Uterus (tissue), 4 donors: ENCODE measurements around the gene ENGASE. TPM values are rescaled to one million over a fixed set of nuclear protein-coding genes. Genes with fewer than 3 reads are reported as not detected.
A peak's percentile ranks its signal among the peaks of the same experiment; 100 is the strongest.
"Not testable (repeated sequence)": the region's sequence is repeated elsewhere in the genome, so short reads cannot be mapped to it uniquely, and the experiment has no call there.

Source experiments
- DNase-seq, 2 donors: peaks; one replicate each; pipeline ENCODE4 v3.0.0-alpha.2; 2019 to 2020
- H3K27ac ChIP-seq, 2 donors: fragments of 200-600 bp; sonication (generic); 1 replicate in 1 of 2; 2 replicates in 1 of 2; pipeline ENCODE4 v1.5.1; 2016 to 2018
- H3K27me3 ChIP-seq, 2 donors: fragments of 200-600 bp; sonication (generic); one replicate each; pipeline ENCODE4 v1.5.1; 2018 to 2019; ENCODE audit warnings: control low read depth in 1 of 2
- H3K36me3 ChIP-seq, 2 donors: fragments of 200-600 bp; sonication (generic); one replicate each; pipeline ENCODE4 v1.5.1; 2019; ENCODE audit warnings: control low read depth in 1 of 2
- H3K4me1 ChIP-seq, 2 donors: fragments of 200-600 bp; sonication (generic); one replicate each; pipeline ENCODE4 v1.5.1; 2018 to 2019; ENCODE audit warnings: control low read depth in 1 of 2
- H3K4me3 ChIP-seq, 2 donors: fragments of 200-600 bp; sonication (generic); 1 replicate in 1 of 2; 2 replicates in 1 of 2; pipeline ENCODE4 v1.5.1; 2018 to 2019; ENCODE audit warnings: mild to moderate bottlenecking in 1 of 2
- H3K9me3 ChIP-seq, 2 donors: fragments of 200-600 bp; sonication (generic); one replicate each; pipeline ENCODE4 v1.5.1; 2019; ENCODE audit warnings: control low read depth in 1 of 2
- CTCF ChIP-seq, 4 experiments: fragments of 200-600 bp in 2 of 4; fragments of 450-650 bp in 2 of 4; sonication (generic) in 2 of 4; IDR thresholded peaks; one replicate each; pipeline ENCODE4 v1.5.1; 2016 to 2019; ENCODE audit warnings: antibody characterized with exemption in 4 of 4, mild to moderate bottlenecking in 2 of 4, moderate library complexity in 1 of 4
- POLR2A ChIP-seq, 2 donors: fragments of 450-650 bp; IDR thresholded peaks; one replicate each; pipeline ENCODE4 v1.6.1; 2016; ENCODE audit warnings: antibody characterized with exemption in 2 of 2, mild to moderate bottlenecking in 1 of 2, moderate library complexity in 1 of 2
- intact Hi-C: fragments of 100-400 bp; cut with DNase I; formaldehyde crosslinking; loops from one replicate; pipeline ENCODE4 v1.15.1; 2023; ENCODE audit warnings: low total_unique reads
- total RNA-seq, 4 donors: library from RNA; depleted of rRNA in 3 of 4; stranded (reverse); fragments of >200 nt in 3 of 4; gene quantifications; one replicate each; pipeline versions ENCODE4 v1.1.0 to v1.2.4, GENCODE V29; 2014 to 2023
- donor health status: DM: yes; HTN: yes; CAD: no.

ENGASE gene
- total RNA-seq, 4 donors from 2014 or later = 3.8 to 63.2 (median 24.6) TPM

- no peaks in the 10 kb centered on the region for H3K4me1 ChIP-seq
- H3K27me3 ChIP-seq = no peaks in the 10 kb centered on the region
- H3K36me3 ChIP-seq = no peaks in the 10 kb centered on the region
- no peak for TF ChIP-seq CTCF (IDR thresholded peaks at IDR 0.05)
- no peak for TF ChIP-seq POLR2A (IDR thresholded peaks at IDR 0.05)
- intact Hi-C loops = no loop called here
- no peak overlapping the region for H3K27ac ChIP-seq
- no peak for DNase-seq
- no peak overlapping the region for H3K4me3 ChIP-seq
- no peaks in the 10 kb centered on the region for H3K9me3 ChIP-seq
Measured at GRCh38 chr17:79070266-79070880, 4.3 kb upstream of the ENGASE start.

GRCh38 chr17:79071161-79071740 is 3.4 kb upstream of the ENGASE start:
- TF ChIP-seq CTCF (IDR thresholded peaks at IDR 0.05) (no peak), POLR2A (IDR thresholded peaks at IDR 0.05) (no peak)
- Histone ChIP-seq H3K27ac (no peak overlapping the region), H3K27me3 (no peaks in the 10 kb centered on the region), H3K4me1 (no peaks in the 10 kb centered on the region), H3K4me3 (no peak overlapping the region), H3K36me3 (no peaks in the 10 kb centered on the region), H3K9me3 (no peaks in the 10 kb centered on the region)
- intact Hi-C loops = no loop called here
- no peak for DNase-seq

- Histone ChIP-seq H3K4me3 (no peak overlapping the region), H3K4me1 (no peaks in the 10 kb centered on the region), H3K9me3 (no peaks in the 10 kb centered on the region), H3K36me3 (no peaks in the 10 kb centered on the region), H3K27ac (no peak overlapping the region), H3K27me3 (no peaks in the 10 kb centered on the region)
- TF ChIP-seq CTCF (IDR thresholded peaks at IDR 0.05) (no peak), POLR2A (IDR thresholded peaks at IDR 0.05) (no peak)
- intact Hi-C loops = no loop called here
- no peak for DNase-seq
Measured at GRCh38 chr17:79072544-79072943, 2.1 kb upstream of the ENGASE start.

- Histone ChIP-seq H3K4me1 (no peaks in the 10 kb centered on the region), H3K27ac (no peak overlapping the region), H3K9me3 (no peaks in the 10 kb centered on the region), H3K27me3 (no peaks in the 10 kb centered on the region), H3K36me3 (no peaks in the 10 kb centered on the region), H3K4me3 (no peak overlapping the region)
- intact Hi-C loops = no loop called here
- DNase-seq = no peak
- TF ChIP-seq POLR2A (IDR thresholded peaks at IDR 0.05) = no peak
- TF ChIP-seq CTCF (IDR thresholded peaks at IDR 0.05) = no peak
Measured at GRCh38 chr17:79073016-79073705, 1.5 kb upstream of the ENGASE start.

GRCh38 chr17:79073706-79074088 is 927 bp upstream of the ENGASE start:
- Histone ChIP-seq H3K36me3 (no peaks in the 10 kb centered on the region), H3K27me3 (no peaks in the 10 kb centered on the region), H3K4me3 (no peak overlapping the region), H3K27ac (no peak overlapping the region), H3K9me3 (no peaks in the 10 kb centered on the region), H3K4me1 (no peaks in the 10 kb centered on the region)
- intact Hi-C loops = no loop called here
- DNase-seq = no peak
- no peak for TF ChIP-seq CTCF (IDR thresholded peaks at IDR 0.05)
- TF ChIP-seq POLR2A (IDR thresholded peaks at IDR 0.05) = no peak

- H3K4me3 ChIP-seq = peak overlapping the region; percentile 49 to 84
- H3K27ac ChIP-seq = peak overlapping the region; percentile 73 to 90
- intact Hi-C loops, H3K36me3 ChIP-seq, H3K4me1 ChIP-seq, H3K27me3 ChIP-seq, DNase-seq, H3K9me3 ChIP-seq: not testable (repeated sequence)
Measured at GRCh38 chr17:79074121-79074648, 439 bp upstream of the ENGASE start.
